ENCODE measurements around the gene UBE4A. TPM values are rescaled to one million over a fixed set of nuclear protein-coding genes. Genes with fewer than 3 reads are reported as not detected.

UBE4A gene
- total and polyA plus RNA-seq, 9 of the 15 experiments (the other 6 are each of a cell fraction or from before 2014, with no cell fraction given): 13.5 to 45.2 (median 26.8) TPM

DNA sequence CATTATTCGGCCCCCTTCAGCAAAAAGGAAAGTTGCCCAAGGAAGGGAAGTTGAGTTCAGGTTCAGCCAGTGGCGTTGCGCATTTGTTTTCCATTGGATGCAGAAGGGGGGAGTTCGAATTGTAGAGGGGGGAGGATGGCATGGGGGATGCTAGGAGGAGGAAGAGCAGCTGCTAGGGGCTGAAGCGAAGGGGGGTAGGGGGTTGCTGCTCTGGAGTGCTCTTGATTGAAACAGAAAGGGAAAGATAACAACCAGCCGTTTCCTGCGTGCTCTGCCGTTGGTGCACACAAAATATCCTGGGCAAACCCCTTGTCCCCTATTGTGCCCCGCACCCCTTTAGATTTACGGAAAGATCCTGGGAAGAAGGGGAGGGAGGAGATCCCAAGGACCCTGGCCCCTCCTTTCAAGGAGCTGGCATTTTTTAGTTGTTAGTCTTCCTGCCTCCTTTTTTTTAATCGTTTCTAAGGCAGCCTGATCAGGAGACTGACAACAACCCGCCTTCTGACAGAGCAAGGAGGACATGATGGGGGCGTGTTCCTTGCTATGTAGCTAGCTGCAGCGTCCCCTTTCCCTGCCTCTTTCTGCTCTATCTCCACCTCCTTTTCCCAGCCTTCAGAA is 79.0 kb downstream of the UBE4A start (continued):
- TF ChIP-seq, protein P1, sequence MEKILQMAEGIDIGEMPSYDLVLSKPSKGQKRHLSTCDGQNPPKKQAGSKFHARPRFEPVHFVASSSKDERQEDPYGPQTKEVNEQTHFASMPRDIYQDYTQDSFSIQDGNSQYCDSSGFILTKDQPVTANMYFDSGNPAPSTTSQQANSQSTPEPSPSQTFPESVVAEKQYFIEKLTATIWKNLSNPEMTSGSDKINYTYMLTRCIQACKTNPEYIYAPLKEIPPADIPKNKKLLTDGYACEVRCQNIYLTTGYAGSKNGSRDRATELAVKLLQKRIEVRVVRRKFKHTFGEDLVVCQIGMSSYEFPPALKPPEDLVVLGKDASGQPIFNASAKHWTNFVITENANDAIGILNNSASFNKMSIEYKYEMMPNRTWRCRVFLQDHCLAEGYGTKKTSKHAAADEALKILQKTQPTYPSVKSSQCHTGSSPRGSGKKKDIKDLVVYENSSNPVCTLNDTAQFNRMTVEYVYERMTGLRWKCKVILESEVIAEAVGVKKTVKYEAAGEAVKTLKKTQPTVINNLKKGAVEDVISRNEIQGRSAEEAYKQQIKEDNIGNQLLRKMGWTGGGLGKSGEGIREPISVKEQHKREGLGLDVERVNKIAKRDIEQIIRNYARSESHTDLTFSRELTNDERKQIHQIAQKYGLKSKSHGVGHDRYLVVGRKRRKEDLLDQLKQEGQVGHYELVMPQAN (IDR thresholded peaks at IDR 0.05; ENCODE audit: borderline replicate concordance): peak; percentile 46; the same call in 1 of the 2 replicates
- TF ChIP-seq SIN3A (IDR thresholded peaks at IDR 0.05; ENCODE audit: borderline replicate concordance in 2 of 2, control insufficient read depth in 1 of 2, low read depth in 2 of 2, low read length in 2 of 2): peak; percentile 34 to 88; a peak in 2 of 4 replicates
- peak in 1 of 3 experiments; percentile 71 for TF ChIP-seq YY1 (IDR thresholded peaks at IDR 0.05; ENCODE audit: borderline replicate concordance in 1 of 3, control insufficient read depth in 1 of 3, extremely low read depth in 1 of 3, insufficient read depth in 3 of 3, insufficient read length in 1 of 3, insufficient replicate concordance in 2 of 3, low read depth in 1 of 3, low read length in 2 of 3)
- TF ChIP-seq, protein P2, sequence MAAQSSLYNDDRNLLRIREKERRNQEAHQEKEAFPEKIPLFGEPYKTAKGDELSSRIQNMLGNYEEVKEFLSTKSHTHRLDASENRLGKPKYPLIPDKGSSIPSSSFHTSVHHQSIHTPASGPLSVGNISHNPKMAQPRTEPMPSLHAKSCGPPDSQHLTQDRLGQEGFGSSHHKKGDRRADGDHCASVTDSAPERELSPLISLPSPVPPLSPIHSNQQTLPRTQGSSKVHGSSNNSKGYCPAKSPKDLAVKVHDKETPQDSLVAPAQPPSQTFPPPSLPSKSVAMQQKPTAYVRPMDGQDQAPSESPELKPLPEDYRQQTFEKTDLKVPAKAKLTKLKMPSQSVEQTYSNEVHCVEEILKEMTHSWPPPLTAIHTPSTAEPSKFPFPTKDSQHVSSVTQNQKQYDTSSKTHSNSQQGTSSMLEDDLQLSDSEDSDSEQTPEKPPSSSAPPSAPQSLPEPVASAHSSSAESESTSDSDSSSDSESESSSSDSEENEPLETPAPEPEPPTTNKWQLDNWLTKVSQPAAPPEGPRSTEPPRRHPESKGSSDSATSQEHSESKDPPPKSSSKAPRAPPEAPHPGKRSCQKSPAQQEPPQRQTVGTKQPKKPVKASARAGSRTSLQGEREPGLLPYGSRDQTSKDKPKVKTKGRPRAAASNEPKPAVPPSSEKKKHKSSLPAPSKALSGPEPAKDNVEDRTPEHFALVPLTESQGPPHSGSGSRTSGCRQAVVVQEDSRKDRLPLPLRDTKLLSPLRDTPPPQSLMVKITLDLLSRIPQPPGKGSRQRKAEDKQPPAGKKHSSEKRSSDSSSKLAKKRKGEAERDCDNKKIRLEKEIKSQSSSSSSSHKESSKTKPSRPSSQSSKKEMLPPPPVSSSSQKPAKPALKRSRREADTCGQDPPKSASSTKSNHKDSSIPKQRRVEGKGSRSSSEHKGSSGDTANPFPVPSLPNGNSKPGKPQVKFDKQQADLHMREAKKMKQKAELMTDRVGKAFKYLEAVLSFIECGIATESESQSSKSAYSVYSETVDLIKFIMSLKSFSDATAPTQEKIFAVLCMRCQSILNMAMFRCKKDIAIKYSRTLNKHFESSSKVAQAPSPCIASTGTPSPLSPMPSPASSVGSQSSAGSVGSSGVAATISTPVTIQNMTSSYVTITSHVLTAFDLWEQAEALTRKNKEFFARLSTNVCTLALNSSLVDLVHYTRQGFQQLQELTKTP (IDR thresholded peaks at IDR 0.05; ENCODE audit: low read depth in 1 of 2, partially characterized antibody in 2 of 2): no peak
- TF ChIP-seq, protein P3, sequence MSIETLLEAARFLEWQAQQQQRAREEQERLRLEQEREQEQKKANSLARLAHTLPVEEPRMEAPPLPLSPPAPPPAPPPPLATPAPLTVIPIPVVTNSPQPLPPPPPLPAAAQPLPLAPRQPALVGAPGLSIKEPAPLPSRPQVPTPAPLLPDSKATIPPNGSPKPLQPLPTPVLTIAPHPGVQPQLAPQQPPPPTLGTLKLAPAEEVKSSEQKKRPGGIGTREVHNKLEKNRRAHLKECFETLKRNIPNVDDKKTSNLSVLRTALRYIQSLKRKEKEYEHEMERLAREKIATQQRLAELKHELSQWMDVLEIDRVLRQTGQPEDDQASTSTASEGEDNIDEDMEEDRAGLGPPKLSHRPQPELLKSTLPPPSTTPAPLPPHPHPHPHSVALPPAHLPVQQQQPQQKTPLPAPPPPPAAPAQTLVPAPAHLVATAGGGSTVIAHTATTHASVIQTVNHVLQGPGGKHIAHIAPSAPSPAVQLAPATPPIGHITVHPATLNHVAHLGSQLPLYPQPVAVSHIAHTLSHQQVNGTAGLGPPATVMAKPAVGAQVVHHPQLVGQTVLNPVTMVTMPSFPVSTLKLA (conservative IDR thresholded peaks at IDR 0.05): peak; percentile 73 to 76
- TF ChIP-seq ETV1 (tag; conservative IDR thresholded peaks at IDR 0.05; ENCODE audit: low read depth): 0 out of 2 replicates have a peak, but pooled peaks have one; percentile 32
- TF ChIP-seq FOXK2 (conservative IDR thresholded peaks at IDR 0.05 in 1 of 2, IDR thresholded peaks at IDR 0.05 in 1 of 2; ENCODE audit: low read depth in 2 of 2): peak; percentile 71 to 77; a peak in 3 of 4 replicates
- peak; percentile 55 for TF ChIP-seq HNRNPLL (IDR thresholded peaks at IDR 0.05; ENCODE audit: low read depth, low read length, poor library complexity, severe bottlenecking)
- peak; percentile 70 for TF ChIP-seq HDAC2 (IDR thresholded peaks at IDR 0.05)
- peak; percentile 20 for TF ChIP-seq CHD1 (IDR thresholded peaks at IDR 0.05; ENCODE audit: low read length)
- peak; percentile 53 for TF ChIP-seq SAP30 (IDR thresholded peaks at IDR 0.05; ENCODE audit: borderline replicate concordance, insufficient read depth, low read depth, low read length, poor library complexity, severe bottlenecking)
- TF ChIP-seq ZNF778 (CRISPR knock-in tag; IDR thresholded peaks at IDR 0.05): no peak
- 0 out of 2 replicates have a peak, but pooled peaks have one; percentile 14 for TF ChIP-seq ARID1B (IDR thresholded peaks at IDR 0.05)
- TF ChIP-seq KDM5B (IDR thresholded peaks at IDR 0.05; ENCODE audit: insufficient replicate concordance, low read depth, low read length): no peak
- 0 out of 2 replicates have a peak, but pooled peaks have one; percentile 8 for TF ChIP-seq CREB1 (IDR thresholded peaks at IDR 0.05)
- TF ChIP-seq CREB1 (CRISPR knock-in tag; IDR thresholded peaks at IDR 0.05): no peak
- TF ChIP-seq RFX1 (IDR thresholded peaks at IDR 0.05): peak; percentile 40; the same call in 1 of the 2 replicates

Measured in K562 (cell line).